Measurements from ENCODE around the gene PLEKHA4. TPM values are rescaled to one million over a fixed set of nuclear protein-coding genes. Genes with fewer than 3 reads are reported as not detected.

Gene PLEKHA4
- total and polyA plus RNA-seq, 9 of the 15 experiments (the other 6 are each of a cell fraction or from before 2014, with no cell fraction given): 0.07 to 30.8 (median 11.4) TPM

- TF ChIP-seq RBBP5 (IDR thresholded peaks at IDR 0.05; ENCODE audit: borderline replicate concordance, insufficient read depth, low read length, poor library complexity, severe bottlenecking) (peak; percentile 27), ETV1 (tag; conservative IDR thresholded peaks at IDR 0.05; ENCODE audit: low read depth) (no peak), NCOA1 (IDR thresholded peaks at IDR 0.05; ENCODE audit: low read depth) (no peak), RFX1 (IDR thresholded peaks at IDR 0.05) (peak; percentile 82), MYC (IDR thresholded peaks at IDR 0.05; ENCODE audit: low read depth, low read length) (no peak), MYC (CRISPR knock-in tag; IDR thresholded peaks at IDR 0.05; ENCODE audit: borderline replicate concordance, low read depth) (no peak), MEF2A (IDR thresholded peaks at IDR 0.05; ENCODE audit: control insufficient read depth, low read depth, low read length) (no peak), TEAD4 (IDR thresholded peaks at IDR 0.05; ENCODE audit: low read length) (peak; percentile 29; the same call in 1 of the 2 replicates), TEAD4 (CRISPR knock-in tag; IDR thresholded peaks at IDR 0.05; ENCODE audit: borderline replicate concordance) (no peak), MTA3 (IDR thresholded peaks at IDR 0.05; ENCODE audit: borderline replicate concordance) (0 out of 2 replicates have a peak, but pooled peaks have one; percentile 21), TAL1 (IDR thresholded peaks at IDR 0.05) (peak; percentile 43; the same call in 1 of the 2 replicates), MXI1 (IDR thresholded peaks at IDR 0.05; ENCODE audit: low read depth, low read length) (peak; percentile 18; the same call in 1 of the 2 replicates), ZNF197 (CRISPR knock-in tag; IDR thresholded peaks at IDR 0.05; ENCODE audit: low read depth) (no peak)
- TF ChIP-seq, protein P1, sequence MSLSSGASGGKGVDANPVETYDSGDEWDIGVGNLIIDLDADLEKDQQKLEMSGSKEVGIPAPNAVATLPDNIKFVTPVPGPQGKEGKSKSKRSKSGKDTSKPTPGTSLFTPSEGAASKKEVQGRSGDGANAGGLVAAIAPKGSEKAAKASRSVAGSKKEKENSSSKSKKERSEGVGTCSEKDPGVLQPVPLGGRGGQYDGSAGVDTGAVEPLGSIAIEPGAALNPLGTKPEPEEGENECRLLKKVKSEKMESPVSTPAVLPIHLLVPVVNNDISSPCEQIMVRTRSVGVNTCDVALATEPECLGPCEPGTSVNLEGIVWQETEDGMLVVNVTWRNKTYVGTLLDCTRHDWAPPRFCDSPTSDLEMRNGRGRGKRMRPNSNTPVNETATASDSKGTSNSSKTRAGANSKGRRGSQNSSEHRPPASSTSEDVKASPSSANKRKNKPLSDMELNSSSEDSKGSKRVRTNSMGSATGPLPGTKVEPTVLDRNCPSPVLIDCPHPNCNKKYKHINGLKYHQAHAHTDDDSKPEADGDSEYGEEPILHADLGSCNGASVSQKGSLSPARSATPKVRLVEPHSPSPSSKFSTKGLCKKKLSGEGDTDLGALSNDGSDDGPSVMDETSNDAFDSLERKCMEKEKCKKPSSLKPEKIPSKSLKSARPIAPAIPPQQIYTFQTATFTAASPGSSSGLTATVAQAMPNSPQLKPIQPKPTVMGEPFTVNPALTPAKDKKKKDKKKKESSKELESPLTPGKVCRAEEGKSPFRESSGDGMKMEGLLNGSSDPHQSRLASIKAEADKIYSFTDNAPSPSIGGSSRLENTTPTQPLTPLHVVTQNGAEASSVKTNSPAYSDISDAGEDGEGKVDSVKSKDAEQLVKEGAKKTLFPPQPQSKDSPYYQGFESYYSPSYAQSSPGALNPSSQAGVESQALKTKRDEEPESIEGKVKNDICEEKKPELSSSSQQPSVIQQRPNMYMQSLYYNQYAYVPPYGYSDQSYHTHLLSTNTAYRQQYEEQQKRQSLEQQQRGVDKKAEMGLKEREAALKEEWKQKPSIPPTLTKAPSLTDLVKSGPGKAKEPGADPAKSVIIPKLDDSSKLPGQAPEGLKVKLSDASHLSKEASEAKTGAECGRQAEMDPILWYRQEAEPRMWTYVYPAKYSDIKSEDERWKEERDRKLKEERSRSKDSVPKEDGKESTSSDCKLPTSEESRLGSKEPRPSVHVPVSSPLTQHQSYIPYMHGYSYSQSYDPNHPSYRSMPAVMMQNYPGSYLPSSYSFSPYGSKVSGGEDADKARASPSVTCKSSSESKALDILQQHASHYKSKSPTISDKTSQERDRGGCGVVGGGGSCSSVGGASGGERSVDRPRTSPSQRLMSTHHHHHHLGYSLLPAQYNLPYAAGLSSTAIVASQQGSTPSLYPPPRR (CRISPR knock-in tag; IDR thresholded peaks at IDR 0.05; ENCODE audit: borderline replicate concordance): no peak
- TF ChIP-seq, protein P2, sequence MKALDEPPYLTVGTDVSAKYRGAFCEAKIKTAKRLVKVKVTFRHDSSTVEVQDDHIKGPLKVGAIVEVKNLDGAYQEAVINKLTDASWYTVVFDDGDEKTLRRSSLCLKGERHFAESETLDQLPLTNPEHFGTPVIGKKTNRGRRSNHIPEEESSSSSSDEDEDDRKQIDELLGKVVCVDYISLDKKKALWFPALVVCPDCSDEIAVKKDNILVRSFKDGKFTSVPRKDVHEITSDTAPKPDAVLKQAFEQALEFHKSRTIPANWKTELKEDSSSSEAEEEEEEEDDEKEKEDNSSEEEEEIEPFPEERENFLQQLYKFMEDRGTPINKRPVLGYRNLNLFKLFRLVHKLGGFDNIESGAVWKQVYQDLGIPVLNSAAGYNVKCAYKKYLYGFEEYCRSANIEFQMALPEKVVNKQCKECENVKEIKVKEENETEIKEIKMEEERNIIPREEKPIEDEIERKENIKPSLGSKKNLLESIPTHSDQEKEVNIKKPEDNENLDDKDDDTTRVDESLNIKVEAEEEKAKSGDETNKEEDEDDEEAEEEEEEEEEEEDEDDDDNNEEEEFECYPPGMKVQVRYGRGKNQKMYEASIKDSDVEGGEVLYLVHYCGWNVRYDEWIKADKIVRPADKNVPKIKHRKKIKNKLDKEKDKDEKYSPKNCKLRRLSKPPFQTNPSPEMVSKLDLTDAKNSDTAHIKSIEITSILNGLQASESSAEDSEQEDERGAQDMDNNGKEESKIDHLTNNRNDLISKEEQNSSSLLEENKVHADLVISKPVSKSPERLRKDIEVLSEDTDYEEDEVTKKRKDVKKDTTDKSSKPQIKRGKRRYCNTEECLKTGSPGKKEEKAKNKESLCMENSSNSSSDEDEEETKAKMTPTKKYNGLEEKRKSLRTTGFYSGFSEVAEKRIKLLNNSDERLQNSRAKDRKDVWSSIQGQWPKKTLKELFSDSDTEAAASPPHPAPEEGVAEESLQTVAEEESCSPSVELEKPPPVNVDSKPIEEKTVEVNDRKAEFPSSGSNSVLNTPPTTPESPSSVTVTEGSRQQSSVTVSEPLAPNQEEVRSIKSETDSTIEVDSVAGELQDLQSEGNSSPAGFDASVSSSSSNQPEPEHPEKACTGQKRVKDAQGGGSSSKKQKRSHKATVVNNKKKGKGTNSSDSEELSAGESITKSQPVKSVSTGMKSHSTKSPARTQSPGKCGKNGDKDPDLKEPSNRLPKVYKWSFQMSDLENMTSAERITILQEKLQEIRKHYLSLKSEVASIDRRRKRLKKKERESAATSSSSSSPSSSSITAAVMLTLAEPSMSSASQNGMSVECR (CRISPR knock-in tag; IDR thresholded peaks at IDR 0.05): 0 out of 2 replicates have a peak, but pooled peaks have one; percentile 27
- TF ChIP-seq, protein P3, sequence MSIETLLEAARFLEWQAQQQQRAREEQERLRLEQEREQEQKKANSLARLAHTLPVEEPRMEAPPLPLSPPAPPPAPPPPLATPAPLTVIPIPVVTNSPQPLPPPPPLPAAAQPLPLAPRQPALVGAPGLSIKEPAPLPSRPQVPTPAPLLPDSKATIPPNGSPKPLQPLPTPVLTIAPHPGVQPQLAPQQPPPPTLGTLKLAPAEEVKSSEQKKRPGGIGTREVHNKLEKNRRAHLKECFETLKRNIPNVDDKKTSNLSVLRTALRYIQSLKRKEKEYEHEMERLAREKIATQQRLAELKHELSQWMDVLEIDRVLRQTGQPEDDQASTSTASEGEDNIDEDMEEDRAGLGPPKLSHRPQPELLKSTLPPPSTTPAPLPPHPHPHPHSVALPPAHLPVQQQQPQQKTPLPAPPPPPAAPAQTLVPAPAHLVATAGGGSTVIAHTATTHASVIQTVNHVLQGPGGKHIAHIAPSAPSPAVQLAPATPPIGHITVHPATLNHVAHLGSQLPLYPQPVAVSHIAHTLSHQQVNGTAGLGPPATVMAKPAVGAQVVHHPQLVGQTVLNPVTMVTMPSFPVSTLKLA (conservative IDR thresholded peaks at IDR 0.05): peak in 1 of 2 experiments; percentile 34; a peak in 1 of 4 replicates
Observed at GRCh38 chr19:48867123-48867745, 1.2 kb downstream of the PLEKHA4 start (continued).
